ENCODE measurements around the gene SMIM34. TPM values are rescaled to one million over a fixed set of nuclear protein-coding genes. Genes with fewer than 3 reads are reported as not detected.
"Not testable (repeated sequence)": the region's sequence is repeated elsewhere in the genome, so short reads cannot be mapped to it uniquely, and the experiment has no call there.

The SMIM34 gene
- total and polyA plus RNA-seq, 2 of the 4 experiments (the other 2 are of a cell fraction): not detected

GRCh38 chr21:34383724-34384415 lies 39.9 kb downstream of the SMIM34 start:
- H3K36me3 ChIP-seq (ENCODE audit: control insufficient read depth, insufficient read depth, low read length); CTCF ChIA-PET; DNase-seq; dilution Hi-C loops (cut with HindIII; ENCODE audit: low sequenced_read_pairs, unreplicated experiment); H2BK20ac ChIP-seq (ENCODE audit: low read depth, low read length); H3K4ac ChIP-seq (ENCODE audit: low read depth, low read length); intact Hi-C loops (cut with micrococcal nuclease); H3K56ac ChIP-seq (ENCODE audit: extremely low read depth, insufficient read depth, low read length); H3K27ac ChIP-seq (ENCODE audit: insufficient read depth, low read length); H2BK5ac ChIP-seq (ENCODE audit: low read depth, low read length, poor library complexity, severe bottlenecking); H3K9me3 ChIP-seq (ENCODE audit: control insufficient read depth, insufficient read depth, low read length); H3K14ac ChIP-seq (replicated peaks; ENCODE audit: low read depth, low read length); H3K4me3 ChIP-seq (ENCODE audit: insufficient read depth, low read depth, low read length); H4K91ac ChIP-seq (ENCODE audit: insufficient read depth, low read depth, low read length); in situ Hi-C loops (cut with MboI; ENCODE audit: low sequenced_read_pairs); H3K4me2 ChIP-seq (ENCODE audit: low read depth, low read length); H2BK15ac ChIP-seq (ENCODE audit: low read depth, low read length); H3K79me1 ChIP-seq (ENCODE audit: low read depth in 1 of 2, low read length in 2 of 2); H3K9ac ChIP-seq (ENCODE audit: low read depth, low read length); H3K23ac ChIP-seq (ENCODE audit: low read depth, low read length); H3K4me1 ChIP-seq (ENCODE audit: control insufficient read depth, insufficient read depth, low read length); BruUV-seq (replicated peaks); H3K9me1 ChIP-seq (ENCODE audit: insufficient read depth, low read length); H3K27me3 ChIP-seq (ENCODE audit: control insufficient read depth, insufficient read depth, low read length); H2AK9ac ChIP-seq (replicated peaks; ENCODE audit: low read depth, low read length, poor library complexity); H3K18ac ChIP-seq (ENCODE audit: low read depth, low read length); H2BK120ac ChIP-seq (ENCODE audit: low read depth, low read length); H4K5ac ChIP-seq (ENCODE audit: low read depth, low read length); H4K20me1 ChIP-seq (ENCODE audit: insufficient read depth, low read length); H2AFZ ChIP-seq (replicated peaks; ENCODE audit: low read length, poor library complexity); POLR2A ChIA-PET (ENCODE audit: unreplicated experiment); H2AK5ac ChIP-seq (ENCODE audit: low read depth, low read length); H4K8ac ChIP-seq (ENCODE audit: low read depth in 2 of 2, low read length in 2 of 2): not testable (repeated sequence)
- 0 out of 2 replicates have a peak, but pooled peaks have one; percentile 21 for ATAC-seq (ENCODE audit: low read depth)
- WGBS, 2 experiments (ENCODE audit: extremely low coverage in 2 of 2, insufficient read length in 1 of 2): no CpG with 5 or more reads among the region's 14 CpGs

GRCh38 chr21:34383138-34383537 lies 40.6 kb downstream of the SMIM34 start:
- no CpG with 5 or more reads among the region's 2 CpGs for WGBS, 2 experiments (ENCODE audit: extremely low coverage in 2 of 2, insufficient read length in 1 of 2)
- H3K27me3 ChIP-seq (ENCODE audit: control insufficient read depth, insufficient read depth, low read length); intact Hi-C loops (cut with micrococcal nuclease); H3K4me1 ChIP-seq (ENCODE audit: control insufficient read depth, insufficient read depth, low read length); H3K79me1 ChIP-seq (ENCODE audit: low read depth in 1 of 2, low read length in 2 of 2); H2BK5ac ChIP-seq (ENCODE audit: low read depth, low read length, poor library complexity, severe bottlenecking); H3K23ac ChIP-seq (ENCODE audit: low read depth, low read length); H2BK20ac ChIP-seq (ENCODE audit: low read depth, low read length); POLR2A ChIA-PET (ENCODE audit: unreplicated experiment); H3K9me1 ChIP-seq (ENCODE audit: insufficient read depth, low read length); H3K18ac ChIP-seq (ENCODE audit: low read depth, low read length); H4K20me1 ChIP-seq (ENCODE audit: insufficient read depth, low read length); H2AK5ac ChIP-seq (ENCODE audit: low read depth, low read length); H3K4me2 ChIP-seq (ENCODE audit: low read depth, low read length); BruUV-seq (replicated peaks); H4K5ac ChIP-seq (ENCODE audit: low read depth, low read length); in situ Hi-C loops (cut with MboI; ENCODE audit: low sequenced_read_pairs); H4K91ac ChIP-seq (ENCODE audit: insufficient read depth, low read depth, low read length); H2AFZ ChIP-seq (replicated peaks; ENCODE audit: low read length, poor library complexity); CTCF ChIA-PET; H3K36me3 ChIP-seq (ENCODE audit: control insufficient read depth, insufficient read depth, low read length); H3K27ac ChIP-seq (ENCODE audit: insufficient read depth, low read length); dilution Hi-C loops (cut with HindIII; ENCODE audit: low sequenced_read_pairs, unreplicated experiment); H3K56ac ChIP-seq (ENCODE audit: extremely low read depth, insufficient read depth, low read length); H3K14ac ChIP-seq (replicated peaks; ENCODE audit: low read depth, low read length); H3K9me3 ChIP-seq (ENCODE audit: control insufficient read depth, insufficient read depth, low read length); H3K4me3 ChIP-seq (ENCODE audit: insufficient read depth, low read depth, low read length); H3K4ac ChIP-seq (ENCODE audit: low read depth, low read length); H4K8ac ChIP-seq (ENCODE audit: low read depth in 2 of 2, low read length in 2 of 2); H2BK15ac ChIP-seq (ENCODE audit: low read depth, low read length); H2AK9ac ChIP-seq (replicated peaks; ENCODE audit: low read depth, low read length, poor library complexity); DNase-seq; H3K9ac ChIP-seq (ENCODE audit: low read depth, low read length); H2BK120ac ChIP-seq (ENCODE audit: low read depth, low read length): not testable (repeated sequence)
- peak; percentile 46; the same call in 1 of the 2 replicates for ATAC-seq (ENCODE audit: low read depth)
